K562 (cell line): ENCODE data around the gene USP35. TPM values are rescaled to one million over a fixed set of nuclear protein-coding genes. Genes with fewer than 3 reads are reported as not detected.

ENCODE experiments used
- ATAC-seq: fragments of 200-7000 bp; cut with Tn5 transposase; 3 replicates; pipeline ENCODE4 v1.9.1; 2020; ENCODE audit warnings: moderate library complexity
- BruUV-seq: library from RNA; stranded (reverse); fragments of 400-500 nt; replicated peaks from 2 replicates; lab custom pipeline; 2021; lab: Mats Ljungman, UMichigan
- CTCF ChIA-PET: fragments of 300-600 bp; formaldehyde crosslinking; extraction: SDS; loops from one replicate; lab custom pipeline; 2021; ENCODE audit warnings: low intra/inter-chr PET ratio; lab: Yijun Ruan, JAX
- POLR2A ChIA-PET: fragments of 300-600, 350-650 bp; sonication (Branson Sonifier 250); formaldehyde crosslinking; extraction: SDS; loops from one replicate; lab custom pipeline; 2021; ENCODE audit warnings: antibody characterized with exemption, inconsistent platforms; lab: Yijun Ruan, JAX
- DNase-seq, 4 experiments: peaks; one replicate each; pipeline versions ENCODE4 v3.0.0 to v3.0.0-alpha.2; 2011 to 2018; ENCODE audit warnings: low spot score in 3 of 4, mixed read lengths in 3 of 4; ENCODE audit errors: extremely low read depth in 1 of 4
- FAIRE-seq: peaks from 2 replicates; lab custom pipeline; 2011; peaks lifted over from hg19 to GRCh38; lab: Jason Lieb, UNC
- H2AFZ ChIP-seq: 2 replicates; pipeline ENCODE4 v1.6.0; 2011; ENCODE audit warnings: low read depth, low read length, control low read depth, inconsistent platforms
- H3K27ac ChIP-seq: fragments of 200-600 bp; 3 replicates; pipeline ENCODE4 v1.8.0; 2011; ENCODE audit warnings: low read depth, mild to moderate bottlenecking, control low read depth, inconsistent platforms, low read length, moderate library complexity, mixed read lengths; ENCODE audit errors: extremely low read depth
- H3K27me3 ChIP-seq, 2 experiments: fragments of 300-600 bp in 1 of 2; 2 replicates in 1 of 2; 3 replicates in 1 of 2; pipeline versions ENCODE4 v1.6.0 to v1.8.0; 2011; ENCODE audit warnings: inconsistent platforms in 2 of 2, low read length in 2 of 2, mild to moderate bottlenecking in 1 of 2, mixed read lengths in 1 of 2, moderate library complexity in 1 of 2; ENCODE audit not compliant: control insufficient read depth in 2 of 2, insufficient read depth in 2 of 2
- H3K36me3 ChIP-seq: fragments of 300-600 bp; 3 replicates; pipeline ENCODE4 v1.8.0; 2011; ENCODE audit warnings: mild to moderate bottlenecking, low read length, inconsistent platforms; ENCODE audit not compliant: control insufficient read depth, insufficient read depth
- H3K4me1 ChIP-seq, 2 experiments: fragments of 200-600 bp in 1 of 2; replicated peaks in 1 of 2; 2 replicates in 1 of 2; 3 replicates in 1 of 2; pipeline versions ENCODE4 v1.5.1 to v1.8.0; 2011; ENCODE audit warnings: inconsistent platforms in 2 of 2, low read length in 2 of 2, mild to moderate bottlenecking in 1 of 2, mixed read lengths in 1 of 2, moderate library complexity in 1 of 2; ENCODE audit not compliant: control insufficient read depth in 2 of 2, insufficient read depth in 2 of 2
- H3K4me2 ChIP-seq: 2 replicates; pipeline ENCODE4 v1.6.1; 2011; ENCODE audit warnings: low read length, control low read depth, inconsistent platforms, mixed read lengths; ENCODE audit not compliant: insufficient read depth
- H3K4me3 ChIP-seq: fragments of 200-600 bp; sonication (generic), shearing (Covaris generic); 2 replicates; pipeline ENCODE4 v1.5.1; 2016; ENCODE audit warnings: control low read depth, inconsistent platforms
- H3K79me2 ChIP-seq: fragments of 200-600 bp; 3 replicates; pipeline ENCODE4 v1.8.0; 2011; ENCODE audit warnings: low read length, inconsistent platforms; ENCODE audit not compliant: control insufficient read depth, insufficient read depth
- H3K9ac ChIP-seq, 2 experiments: 2 replicates each; pipeline versions ENCODE4 v1.6.0 to v1.6.1; 2011; ENCODE audit warnings: low read depth in 2 of 2, low read length in 2 of 2, control low read depth in 1 of 2, inconsistent platforms in 1 of 2, mild to moderate bottlenecking in 1 of 2, mixed read lengths in 1 of 2; ENCODE audit not compliant: insufficient read depth in 1 of 2
- H3K9me1 ChIP-seq: one replicate; pipeline ENCODE4 v1.6.0; 2011; ENCODE audit warnings: inconsistent platforms, mild to moderate bottlenecking, low read length, moderate library complexity; ENCODE audit not compliant: control insufficient read depth, insufficient read depth
- H3K9me3 ChIP-seq: replicated peaks from 2 replicates; pipeline ENCODE4 v1.5.1; 2011; ENCODE audit warnings: low read depth, low read length, inconsistent platforms; ENCODE audit not compliant: control insufficient read depth, insufficient read depth
- H4K20me1 ChIP-seq: replicated peaks from 2 replicates; pipeline ENCODE4 v1.6.1; 2011; ENCODE audit warnings: low read length, inconsistent platforms, mixed read lengths; ENCODE audit not compliant: control insufficient read depth, insufficient read depth
- BACH1 ChIP-seq: fragments of 200-800 bp; sonication (Bioruptor generic); IDR thresholded peaks from 2 replicates; pipeline ENCODE4 v1.6.1; 2016; ENCODE audit warnings: missing genetic modification characterization, missing compliant biosample characterization
- CHD2 ChIP-seq: IDR thresholded peaks from 2 replicates; pipeline ENCODE4 v1.6.1; 2011; ENCODE audit warnings: low read depth, low read length
- ESRRB ChIP-seq: fragments of 250-450 bp; sonication (Bioruptor Pico); IDR thresholded peaks from 2 replicates; pipeline ENCODE4 v1.5.0; 2020; ENCODE audit warnings: mild to moderate bottlenecking, moderate library complexity, borderline replicate concordance
- ETV1 ChIP-seq: fragments of 450-650 bp; conservative IDR thresholded peaks from 2 replicates; pipeline ENCODE4 v1.6.1; 2016; ENCODE audit warnings: missing genetic modification characterization, control low read depth, low read depth, missing compliant biosample characterization
- FOXK1 ChIP-seq: sonication (generic); formaldehyde crosslinking; IDR thresholded peaks from 2 replicates; pipeline ENCODE4 v1.8.0; 2022; ENCODE audit warnings: missing genetic modification reagents, mild to moderate bottlenecking, borderline replicate concordance
- HDAC2 ChIP-seq: fragments of 450-650 bp; IDR thresholded peaks from 2 replicates; pipeline ENCODE4 v1.6.1; 2016; ENCODE audit warnings: mild to moderate bottlenecking
- HDGF ChIP-seq: fragments of 450-650 bp; IDR thresholded peaks from 2 replicates; pipeline ENCODE4 v1.6.1; 2016
- HLTF ChIP-seq: fragments of 450-650 bp; IDR thresholded peaks from 2 replicates; pipeline ENCODE4 v1.6.1; 2016
- HNRNPK ChIP-seq: fragments of 200-400 bp; formaldehyde crosslinking; IDR thresholded peaks from one replicate; pipeline ENCODE4 v1.6.1; 2018; ENCODE audit warnings: mild to moderate bottlenecking, low read depth, low read length; ENCODE audit not compliant: poor library complexity, severe bottlenecking
- KLF13 ChIP-seq: fragments of 450-650 bp; IDR thresholded peaks from 2 replicates; pipeline ENCODE4 v1.6.1; 2016; ENCODE audit warnings: missing genetic modification characterization, low read depth, mild to moderate bottlenecking, missing compliant biosample characterization, moderate library complexity, borderline replicate concordance
- MYNN ChIP-seq, 2 experiments: sonication (generic); formaldehyde crosslinking in 1 of 2; IDR thresholded peaks; 2 replicates each; pipeline versions ENCODE4 v1.5.0 to v1.6.1; 2016 to 2020; ENCODE audit warnings: antibody characterized with exemption in 1 of 2, missing genetic modification reagents in 1 of 2
- NBN ChIP-seq: fragments of 450-650 bp; IDR thresholded peaks from 2 replicates; pipeline ENCODE4 v1.6.1; 2016; ENCODE audit warnings: low read depth, mild to moderate bottlenecking
- NCOA1 ChIP-seq: fragments of 450-650 bp; IDR thresholded peaks from 2 replicates; pipeline ENCODE4 v1.6.1; 2016; ENCODE audit warnings: low read depth
- POLR3A ChIP-seq: IDR thresholded peaks from 2 replicates; pipeline ENCODE4 v1.6.1; 2011; ENCODE audit warnings: borderline replicate concordance, mild to moderate bottlenecking, moderate library complexity; ENCODE audit not compliant: insufficient read length, insufficient read depth; ENCODE audit errors: extremely low read depth
- SMARCA4 ChIP-seq: fragments of 450-650 bp; IDR thresholded peaks from 2 replicates; pipeline ENCODE4 v1.6.1; 2016
- ZNF124 ChIP-seq: sonication (generic); formaldehyde crosslinking; IDR thresholded peaks from 2 replicates; pipeline ENCODE4 v1.8.1; 2022; ENCODE audit warnings: missing genetic modification reagents
- ZNF212 ChIP-seq: fragments of 450-650 bp; formaldehyde crosslinking; IDR thresholded peaks from 2 replicates; pipeline ENCODE4 v1.4.0; 2020; ENCODE audit warnings: mild to moderate bottlenecking
- ZNF408 ChIP-seq: fragments of 250-450 bp; sonication (Bioruptor Pico); IDR thresholded peaks from 2 replicates; pipeline ENCODE4 v1.4.0; 2020; ENCODE audit warnings: low read depth, mild to moderate bottlenecking, moderate library complexity
- WGBS: fragments of 100-300 bp; shearing (Covaris generic); methylation state at CpG from one replicate; pipeline ENCODE4 v1.1.6; 2016; ENCODE audit warnings: low coverage, mixed read lengths; ENCODE audit not compliant: insufficient coverage; ENCODE audit errors: missing lambda C conversion rate; 5-methylcytosine and 5-hydroxymethylcytosine counted together
- in situ Hi-C: fragments of 300-500 bp; cut with MboI; formaldehyde crosslinking; loops from 4 replicates; pipeline ENCODE4 v1.15.0; 2018; ENCODE audit warnings: inconsistent platforms, mixed read lengths
- intact Hi-C: fragments of 100-400 bp; cut with micrococcal nuclease; formaldehyde crosslinking; loops from 2 replicates; pipeline ENCODE4 v1.14.2; 2022
- polyA plus RNA-seq, 8 experiments: library from polyadenylated mRNA; depleted of rRNA in 4 of 8; stranded (reverse) in 5 of 8; unstranded in 3 of 8; fragments of >200 nt; fragmentation: Nextera tagmentation in 2 of 8; fragmentation: Illumina TruSeq in 1 of 8; extraction: Ambion mirVana in 2 of 8; extraction: Trizol in 1 of 8; gene quantifications; 2 replicates each; pipeline versions ENCODE4 v1.2.1 to v1.2.3, GENCODE V29; 2011 to 2014; ENCODE audit warnings: inconsistent platforms in 1 of 8, missing spikeins in 1 of 8
- total RNA-seq, 7 experiments: library from RNA; depleted of rRNA in 6 of 7; stranded (reverse); fragments of >200 nt in 6 of 7; fragmentation: Illumina TruSeq in 2 of 7; extraction: Trizol in 2 of 7; gene quantifications; 2 replicates each; pipeline versions ENCODE4 v1.2.1 to v1.2.3, GENCODE V29; 2011 to 2021; ENCODE audit warnings: low replicate concordance in 1 of 7
- TF ChIP-seq, protein P1 (sequence below): fragments of 450-650 bp; IDR thresholded peaks from 2 replicates; pipeline ENCODE4 v1.6.1; 2014; ENCODE audit warnings: low read depth, mild to moderate bottlenecking, moderate library complexity, borderline replicate concordance

The USP35 gene
- total and polyA plus RNA-seq, 9 of the 15 experiments (the other 6 are each of a cell fraction or from before 2014, with no cell fraction given) = 0.01 to 4.8 (median 3.6) TPM

DNA sequence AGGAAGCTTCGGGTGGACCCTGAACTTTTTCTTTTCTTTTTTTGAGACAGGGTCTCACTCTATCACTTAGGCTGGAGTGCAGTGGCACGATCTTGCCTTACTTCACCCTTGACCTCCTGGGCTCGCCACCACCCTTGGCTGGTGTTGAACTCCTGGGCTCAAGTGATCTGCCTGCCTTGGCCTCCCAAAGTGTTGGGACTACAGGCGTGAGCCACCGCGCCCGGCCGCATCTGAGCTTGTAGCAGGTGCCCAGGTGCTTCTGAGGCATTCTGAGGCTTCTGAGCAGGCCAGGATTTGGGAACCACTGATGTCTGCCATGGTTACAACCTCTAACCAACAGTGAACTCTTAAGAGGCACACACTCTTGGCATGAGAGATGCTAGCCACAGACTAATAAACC lies 5.1 kb downstream of the USP35 start (continued):
- TF ChIP-seq NCOA1 = no peak
- no peak for TF ChIP-seq HDAC2
- no peak for TF ChIP-seq ZNF124 (CRISPR knock-in tag)
- no peak for TF ChIP-seq ZNF212
- TF ChIP-seq SMARCA4 = no peak
- no peak for TF ChIP-seq MYNN (IDR thresholded peaks at IDR 0.05)
- TF ChIP-seq MYNN (CRISPR knock-in tag; IDR thresholded peaks at IDR 0.05) = no peak
- TF ChIP-seq ESRRB (CRISPR knock-in tag) = no peak
- no peak for TF ChIP-seq ZNF408 (CRISPR knock-in tag)
- no peak for TF ChIP-seq POLR3A
- no peak for TF ChIP-seq FOXK1 (CRISPR knock-in tag)
- no peak for TF ChIP-seq HLTF
- TF ChIP-seq HNRNPK = no peak
- TF ChIP-seq HDGF = no peak
- TF ChIP-seq, all 486 proteins: peak for 0

DNA sequence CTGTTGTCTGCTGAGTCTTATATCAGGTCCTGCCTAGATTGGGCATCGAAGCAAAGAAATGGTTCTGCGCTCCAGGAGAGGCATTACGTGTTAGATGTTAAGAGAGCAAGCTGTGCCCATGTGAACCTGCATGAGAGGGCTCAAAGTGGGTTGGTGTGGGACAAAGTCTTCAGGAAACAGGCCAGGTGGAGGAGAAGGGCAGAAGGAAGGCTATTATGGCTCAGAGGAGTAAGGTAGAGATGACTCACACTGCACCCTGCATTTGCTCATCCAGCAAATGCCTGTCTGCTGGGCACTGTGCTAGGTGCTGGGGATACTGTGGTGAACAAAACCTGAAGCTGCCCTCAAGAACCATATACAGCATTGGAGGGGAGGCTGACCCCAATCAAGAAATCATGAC lies 5.8 kb downstream of the USP35 start:
- no peaks in the 10 kb centered on the region for H3K36me3 ChIP-seq
- 75% methylated on average over 3 of the region's 3 CpGs for WGBS
- H3K79me2 ChIP-seq = peaks cover under 1% of the 10 kb centered on the region; the same call in 2 of the 3 replicates
- no peak for ATAC-seq
- H3K4me2 ChIP-seq = no peak overlapping the region
- peak; percentile 23 for FAIRE-seq
- H2AFZ ChIP-seq = no peak overlapping the region
- in situ Hi-C loops (no loop called here), intact Hi-C loops (no loop called here)
- DNase-seq = no peak
- H4K20me1 ChIP-seq = 0 out of 2 replicates have a peak, but pooled peaks cover 6% of the 10 kb centered on the region
- H3K27ac ChIP-seq = no peak overlapping the region
- no peaks in the 10 kb centered on the region for H3K9me3 ChIP-seq
- BruUV-seq = no TSS peak
- ChIA-PET POLR2A (interaction anchor here (0.6 kb wide), 1 partner anchor 9 kb away, joined by 3 read pairs; no protein-coding TSS in a partner anchor), CTCF (no interaction called here)
- no peak overlapping the region for H3K4me3 ChIP-seq
- peaks cover 29 to 34% of the 10 kb centered on the region in 2 experiments for H3K4me1 ChIP-seq
- H3K27me3 ChIP-seq = no peaks in the 10 kb centered on the region
- H3K9ac ChIP-seq = no peak overlapping the region
- H3K9me1 ChIP-seq = no peaks in the 10 kb centered on the region
- no peak for TF ChIP-seq KLF13 (tag)
- TF ChIP-seq ETV1 (tag) = no peak
- no peak for TF ChIP-seq NBN
- TF ChIP-seq BACH1 (tag) = no peak
- no peak for TF ChIP-seq CHD2
- TF ChIP-seq NCOA1 = no peak
- TF ChIP-seq, protein P1, sequence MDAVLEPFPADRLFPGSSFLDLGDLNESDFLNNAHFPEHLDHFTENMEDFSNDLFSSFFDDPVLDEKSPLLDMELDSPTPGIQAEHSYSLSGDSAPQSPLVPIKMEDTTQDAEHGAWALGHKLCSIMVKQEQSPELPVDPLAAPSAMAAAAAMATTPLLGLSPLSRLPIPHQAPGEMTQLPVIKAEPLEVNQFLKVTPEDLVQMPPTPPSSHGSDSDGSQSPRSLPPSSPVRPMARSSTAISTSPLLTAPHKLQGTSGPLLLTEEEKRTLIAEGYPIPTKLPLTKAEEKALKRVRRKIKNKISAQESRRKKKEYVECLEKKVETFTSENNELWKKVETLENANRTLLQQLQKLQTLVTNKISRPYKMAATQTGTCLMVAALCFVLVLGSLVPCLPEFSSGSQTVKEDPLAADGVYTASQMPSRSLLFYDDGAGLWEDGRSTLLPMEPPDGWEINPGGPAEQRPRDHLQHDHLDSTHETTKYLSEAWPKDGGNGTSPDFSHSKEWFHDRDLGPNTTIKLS = no peak
